Hepatocyte (in vitro differentiated cells): ENCODE results near the gene LRRC14B. TPM values are rescaled to one million over a fixed set of nuclear protein-coding genes. Genes with fewer than 3 reads are reported as not detected.
"Not testable (repeated sequence)": the region's sequence is repeated elsewhere in the genome, so short reads cannot be mapped to it uniquely, and the experiment has no call there.

Experiments
- DNase-seq: peaks from one replicate; pipeline ENCODE4 v3.0.0-alpha.2; 2016; ENCODE audit warnings: low spot score
- H2AFZ ChIP-seq: fragments of 200-600 bp; sonication (generic); 2 replicates; pipeline ENCODE4 v1.6.0; 2016; ENCODE audit warnings: antibody characterized with exemption, mild to moderate bottlenecking
- H3K27ac ChIP-seq: fragments of 200-600 bp; sonication (generic); 2 replicates; pipeline ENCODE4 v1.5.1; 2016; ENCODE audit warnings: mild to moderate bottlenecking
- H3K27me3 ChIP-seq: fragments of 200-600 bp; sonication (generic); 2 replicates; pipeline ENCODE4 v1.6.1; 2016
- H3K36me3 ChIP-seq: fragments of 200-600 bp; sonication (generic); replicated peaks from 2 replicates; pipeline ENCODE4 v1.5.1; 2016; ENCODE audit warnings: low read depth; ENCODE audit not compliant: insufficient read depth
- H3K4me1 ChIP-seq: fragments of 200-600 bp; sonication (generic); 2 replicates; pipeline ENCODE4 v1.5.1; 2016; ENCODE audit warnings: mild to moderate bottlenecking, moderate library complexity; ENCODE audit not compliant: insufficient read depth
- H3K4me2 ChIP-seq: fragments of 200-600 bp; sonication (generic); 2 replicates; pipeline ENCODE4 v1.6.0; 2016
- H3K4me3 ChIP-seq: fragments of 200-600 bp; sonication (generic); 2 replicates; pipeline ENCODE4 v1.5.1; 2016; ENCODE audit warnings: mild to moderate bottlenecking
- H3K79me2 ChIP-seq: fragments of 200-600 bp; sonication (generic); 2 replicates; pipeline ENCODE4 v1.6.0; 2017; ENCODE audit warnings: mild to moderate bottlenecking
- H3K9me2 ChIP-seq: fragments of 200-600 bp; sonication (generic); replicated peaks from 2 replicates; pipeline ENCODE4 v1.6.0; 2017; ENCODE audit warnings: mild to moderate bottlenecking; ENCODE audit not compliant: insufficient read depth
- H3K9me3 ChIP-seq: fragments of 200-600 bp; sonication (generic); 2 replicates; pipeline ENCODE4 v1.5.1; 2016; ENCODE audit warnings: low read depth, mild to moderate bottlenecking
- H4K20me1 ChIP-seq: fragments of 200-600 bp; sonication (generic); 2 replicates; pipeline ENCODE4 v1.6.0; 2016; ENCODE audit warnings: mild to moderate bottlenecking; ENCODE audit not compliant: insufficient read depth, poor library complexity, severe bottlenecking
- CTCF ChIP-seq: fragments of 200-600 bp; sonication (generic); IDR thresholded peaks from 2 replicates; pipeline ENCODE4 v1.5.1; 2016; ENCODE audit warnings: antibody characterized with exemption, mild to moderate bottlenecking; ENCODE audit not compliant: poor library complexity
- EZH2 ChIP-seq: fragments of 200-600 bp; sonication (generic); IDR thresholded peaks from 2 replicates; pipeline ENCODE4 v1.6.1; 2016; ENCODE audit warnings: antibody characterized with exemption, mild to moderate bottlenecking, borderline replicate concordance
- EZH2phosphoT487 ChIP-seq: fragments of 200-600 bp; sonication (generic); IDR thresholded peaks from one replicate; pipeline ENCODE4 v1.6.1; 2018; ENCODE audit warnings: antibody characterized with exemption, mild to moderate bottlenecking, low read depth, moderate library complexity; ENCODE audit not compliant: unreplicated experiment, severe bottlenecking
- WGBS: methylation state at CpG from one replicate; pipeline ENCODE4 v1.1.6; 2016; ENCODE audit warnings: low lambda C conversion rate; ENCODE audit errors: missing lambda C conversion rate; 5-methylcytosine and 5-hydroxymethylcytosine counted together
- polyA plus RNA-seq: library from polyadenylated mRNA; unstranded; fragments of >200 nt; fragmentation: Nextera tagmentation; extraction: Ambion mirVana; gene quantifications from 2 replicates; pipeline ENCODE4 v1.2.1, GENCODE V29; 2016
- total RNA-seq: library from RNA; depleted of rRNA; stranded (reverse); fragments of >200 nt; gene quantifications from 2 replicates; pipeline ENCODE4 v1.2.3, GENCODE V29; 2014

Gene LRRC14B
- total and polyA plus RNA-seq, 2 experiments from 2014 or later: 0.18 TPM; not detected in 1

DNA sequence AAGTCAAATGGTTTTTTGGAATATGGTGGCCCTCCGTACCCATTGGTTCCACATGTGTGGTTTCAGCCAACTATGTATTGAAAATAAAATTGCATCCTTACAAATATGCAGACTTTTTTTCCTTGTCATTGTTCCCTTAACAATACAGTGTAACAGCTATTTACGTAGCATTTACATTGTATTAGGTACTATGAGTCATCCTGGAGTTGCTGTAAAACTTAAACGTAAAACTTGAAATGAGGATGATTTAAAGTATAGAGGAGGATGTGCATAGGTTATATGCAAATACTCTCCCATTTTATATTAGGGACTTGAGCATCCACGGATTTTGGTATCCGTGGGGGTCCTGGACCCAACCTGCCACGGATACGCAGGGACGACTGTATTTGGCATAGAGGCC is 43.2 kb downstream of the LRRC14B start:
- Histone ChIP-seq H4K20me1 (no peaks in the 10 kb centered on the region), H3K36me3 (no peaks in the 10 kb centered on the region), H2AFZ (no peak overlapping the region), H3K4me1 (no peaks in the 10 kb centered on the region), H3K27ac (no peak overlapping the region), H3K9me3 (no peaks in the 10 kb centered on the region), H3K79me2 (no peaks in the 10 kb centered on the region), H3K4me2 (no peak overlapping the region), H3K27me3 (no peaks in the 10 kb centered on the region), H3K4me3 (no peak overlapping the region), H3K9me2 (no peaks in the 10 kb centered on the region)
- WGBS: 95% methylated on average over 8 of the region's 8 CpGs
- DNase-seq: no peak
- TF ChIP-seq CTCF (no peak), EZH2 (no peak), EZH2phosphoT487 (no peak)

DNA sequence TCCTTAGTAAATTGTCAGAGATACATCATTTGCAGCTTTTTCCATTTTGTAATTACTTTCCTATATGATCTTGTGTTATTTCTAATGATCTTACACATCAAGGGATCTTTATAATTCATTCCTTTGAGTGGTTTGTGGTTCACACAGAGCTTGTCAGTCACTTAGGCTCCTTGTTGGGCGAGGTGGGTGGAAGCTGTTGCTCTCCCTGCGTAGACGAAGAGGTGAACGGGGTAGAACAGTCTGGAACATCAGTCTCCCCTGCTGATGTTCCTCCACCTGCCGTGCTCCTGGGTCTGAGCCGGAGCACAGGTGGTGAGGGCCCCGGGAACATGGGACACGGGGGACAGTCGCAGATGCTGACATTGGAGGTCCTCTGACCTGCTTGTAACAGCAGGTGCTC is 44.2 kb downstream of the LRRC14B start:
- not testable (repeated sequence) for H3K79me2 ChIP-seq, H3K4me2 ChIP-seq, DNase-seq, H3K36me3 ChIP-seq, H3K4me1 ChIP-seq, H2AFZ ChIP-seq, H3K9me3 ChIP-seq, H3K27me3 ChIP-seq, H4K20me1 ChIP-seq, H3K4me3 ChIP-seq, H3K9me2 ChIP-seq, H3K27ac ChIP-seq
- WGBS: over 99% methylated on average over 8 of the region's 9 CpGs

DNA sequence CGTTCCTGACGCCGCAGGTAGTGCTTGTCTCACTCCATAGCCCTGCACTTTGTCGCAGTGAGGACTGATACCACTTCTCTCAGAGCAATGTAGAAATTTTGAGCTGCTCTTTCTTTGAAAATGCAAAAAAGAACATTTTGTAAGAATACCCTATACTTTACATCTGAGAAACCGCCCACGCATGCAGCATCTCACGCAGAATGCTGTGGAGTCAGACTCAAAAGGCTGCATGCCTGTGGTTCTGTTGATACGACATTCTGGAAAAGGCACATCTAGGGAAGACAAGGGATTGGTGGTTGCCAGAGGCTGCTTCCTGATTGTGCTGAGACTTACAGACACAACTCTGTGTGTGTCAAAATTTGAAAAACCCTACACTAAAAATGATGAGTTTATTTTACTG is 46.6 kb downstream of the LRRC14B start:
- not testable (repeated sequence) for H4K20me1 ChIP-seq, H3K4me3 ChIP-seq, H3K27ac ChIP-seq, H3K27me3 ChIP-seq, H3K36me3 ChIP-seq, H3K4me1 ChIP-seq, H2AFZ ChIP-seq, H3K9me2 ChIP-seq, H3K9me3 ChIP-seq, H3K4me2 ChIP-seq, H3K79me2 ChIP-seq, DNase-seq
- 97% methylated on average over 8 of the region's 8 CpGs for WGBS

GRCh38 chr5:240550-240949 is 49.3 kb downstream of the LRRC14B start:
- H2AFZ ChIP-seq, H3K27ac ChIP-seq, H4K20me1 ChIP-seq, DNase-seq, H3K4me1 ChIP-seq, H3K36me3 ChIP-seq, H3K4me2 ChIP-seq, H3K9me2 ChIP-seq, H3K4me3 ChIP-seq, H3K27me3 ChIP-seq, H3K9me3 ChIP-seq, H3K79me2 ChIP-seq: not testable (repeated sequence)
- WGBS: 98% methylated on average over 7 of the region's 7 CpGs

GRCh38 chr5:241045-241669 is 49.9 kb downstream of the LRRC14B start:
- not testable (repeated sequence) for H3K36me3 ChIP-seq, H4K20me1 ChIP-seq, H3K27ac ChIP-seq, H3K4me1 ChIP-seq, H2AFZ ChIP-seq, H3K4me3 ChIP-seq, H3K79me2 ChIP-seq, DNase-seq, H3K27me3 ChIP-seq, H3K4me2 ChIP-seq, H3K9me3 ChIP-seq, H3K9me2 ChIP-seq
- 97% methylated on average over 13 of the region's 13 CpGs for WGBS

GRCh38 chr5:243683-244367 is 52.5 kb downstream of the LRRC14B start:
- H3K36me3 ChIP-seq: not testable (repeated sequence)
- WGBS: 94% methylated on average over 12 of the region's 12 CpGs

DNA sequence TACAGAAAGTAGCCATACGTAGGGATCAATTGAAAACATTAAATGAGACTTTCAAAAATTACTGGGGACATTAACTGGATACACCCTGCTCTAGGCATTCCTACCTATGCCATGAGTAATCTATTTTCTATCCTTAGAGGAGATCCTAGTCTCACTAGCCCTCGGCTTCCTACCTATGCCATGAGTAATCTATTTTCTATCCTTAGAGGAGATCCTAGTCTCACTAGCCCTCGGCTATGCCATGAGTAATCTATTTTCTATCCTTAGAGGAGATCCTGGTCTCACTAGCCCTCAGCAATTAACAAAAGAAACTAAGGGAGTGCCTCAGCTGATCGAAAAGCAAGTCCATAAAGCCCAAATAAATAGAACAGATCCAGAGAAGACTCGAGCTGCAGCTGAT is 54.4 kb downstream of the LRRC14B start:
- not testable (repeated sequence) for H3K4me2 ChIP-seq, DNase-seq

More at GRCh38 chr5:243683-244367, 52.5 kb downstream of the LRRC14B start:
- H3K9me3 ChIP-seq, H3K4me1 ChIP-seq, H3K4me3 ChIP-seq, H3K27me3 ChIP-seq, H4K20me1 ChIP-seq, H3K4me2 ChIP-seq, H3K9me2 ChIP-seq, H2AFZ ChIP-seq, H3K27ac ChIP-seq, DNase-seq, H3K79me2 ChIP-seq: not testable (repeated sequence)

More for the DNA sequence above, 54.4 kb downstream of the LRRC14B start:
- H3K79me2 ChIP-seq, H3K9me2 ChIP-seq, H3K9me3 ChIP-seq, H3K27ac ChIP-seq, H3K4me3 ChIP-seq, H2AFZ ChIP-seq, H3K27me3 ChIP-seq, H3K36me3 ChIP-seq, H3K4me1 ChIP-seq, H4K20me1 ChIP-seq: not testable (repeated sequence)
- 92% methylated on average over 5 of the region's 5 CpGs for WGBS
